ENCODE results near the gene LRRN4. TPM values are rescaled to one million over a fixed set of nuclear protein-coding genes. Genes with fewer than 3 reads are reported as not detected.

LRRN4 gene
- total RNA-seq, 1 experiment from 2014 or later: 0.10 TPM

DNA sequence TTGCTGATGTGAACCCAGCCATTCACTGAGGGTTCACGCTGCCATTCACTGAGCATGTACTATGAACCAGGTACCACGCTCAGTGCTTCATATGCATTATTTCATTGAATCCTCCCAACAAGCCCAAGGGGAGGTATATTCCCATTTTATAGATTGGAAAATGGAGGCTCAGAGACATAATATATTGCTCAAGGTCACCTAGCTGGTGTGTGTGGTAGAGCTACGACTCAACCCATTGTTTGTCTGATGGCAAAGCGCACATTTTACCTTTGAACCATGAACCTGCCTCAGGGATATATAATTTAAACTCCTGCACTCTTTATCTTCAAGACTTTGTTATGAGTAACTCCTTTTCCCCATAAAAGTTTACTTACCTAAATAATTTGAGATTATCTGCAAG is 40.7 kb upstream of the LRRN4 start:
- Histone ChIP-seq H3K79me2 (ENCODE audit: insufficient read depth, low read length) (no peaks in the 10 kb centered on the region), H3K9me2 (ENCODE audit: insufficient read depth) (no peaks in the 10 kb centered on the region), H4K20me1 (ENCODE audit: insufficient read depth) (no peaks in the 10 kb centered on the region), H3K36me3 (ENCODE audit: control insufficient read depth in 1 of 2, insufficient read depth in 2 of 2, low read length in 2 of 2) (peaks cover 19 to 22% of the 10 kb centered on the region in 2 experiments; a peak in 3 of 4 replicates), H3K4me1 (ENCODE audit: control insufficient read depth in 1 of 2, insufficient read depth in 2 of 2, low read length in 2 of 2) (no peaks in the 10 kb centered on the region), H3K27ac (ENCODE audit: low read depth, low read length) (no peak overlapping the region), H3K4me3 (replicated peaks in 1 of 2; ENCODE audit: low read depth in 1 of 2, low read length in 2 of 2) (no peak overlapping the region), H3K27me3 (ENCODE audit: insufficient read depth, low read length) (no peaks in the 10 kb centered on the region), H3K4me2 (ENCODE audit: low read length) (no peak overlapping the region), H2AFZ (ENCODE audit: low read depth, low read length, poor library complexity, severe bottlenecking) (no peak overlapping the region), H3K9me3 (ENCODE audit: control insufficient read depth in 1 of 2, insufficient read depth in 1 of 2, low read depth in 1 of 2, low read length in 2 of 2) (no peaks in the 10 kb centered on the region), H3K9ac (ENCODE audit: low read length) (no peak overlapping the region)
- POLR2A ChIA-PET: no interaction called here
- CTCF ChIA-PET: no interaction called here
- ATAC-seq (no peak), DNase-seq (ENCODE audit: low read depth, low spot score) (no peak)
- BruUV-seq (replicated peaks): no TSS peak
- RAD21 ChIA-PET (ENCODE audit: low non-redundant PET in 1 of 2, low total read pairs in 2 of 2, uncharacterized antibody in 2 of 2, unreplicated experiment in 2 of 2): no interaction called here
- TF ChIP-seq SRF (IDR thresholded peaks at IDR 0.05; ENCODE audit: low read depth) (no peak), FOSL1 (IDR thresholded peaks at IDR 0.05; ENCODE audit: low read depth) (no peak), RAD21 (IDR thresholded peaks at IDR 0.05; ENCODE audit: low read depth) (no peak), EZH2phosphoT487 (IDR thresholded peaks at IDR 0.05; ENCODE audit: borderline replicate concordance) (no peak), EGR1 (IDR thresholded peaks at IDR 0.05; ENCODE audit: low read depth) (no peak), CBX3 (IDR thresholded peaks at IDR 0.05; ENCODE audit: low read depth) (no peak), CEBPB (IDR thresholded peaks at IDR 0.05; ENCODE audit: low read depth) (no peak), ZNF274 (IDR thresholded peaks at IDR 0.05; ENCODE audit: low read depth, low read length) (no peak), ZFX (IDR thresholded peaks at IDR 0.05) (no peak), ELF1 (IDR thresholded peaks at IDR 0.05; ENCODE audit: borderline replicate concordance, low read depth) (no peak), POLR2AphosphoS5 (IDR thresholded peaks at IDR 0.05; ENCODE audit: low read depth, low read length) (no peak), POLR2A (IDR thresholded peaks at IDR 0.05; ENCODE audit: borderline replicate concordance, extremely low read depth, insufficient read depth, insufficient read length) (no peak), EZH2 (IDR thresholded peaks at IDR 0.05) (no peak), REST (IDR thresholded peaks at IDR 0.05; ENCODE audit: low read depth) (no peak), JUND (IDR thresholded peaks at IDR 0.05) (no peak), YY1 (IDR thresholded peaks at IDR 0.05; ENCODE audit: extremely low read depth, insufficient replicate concordance, low read depth, low read length) (no peak)
- TF ChIP-seq, protein P1, sequence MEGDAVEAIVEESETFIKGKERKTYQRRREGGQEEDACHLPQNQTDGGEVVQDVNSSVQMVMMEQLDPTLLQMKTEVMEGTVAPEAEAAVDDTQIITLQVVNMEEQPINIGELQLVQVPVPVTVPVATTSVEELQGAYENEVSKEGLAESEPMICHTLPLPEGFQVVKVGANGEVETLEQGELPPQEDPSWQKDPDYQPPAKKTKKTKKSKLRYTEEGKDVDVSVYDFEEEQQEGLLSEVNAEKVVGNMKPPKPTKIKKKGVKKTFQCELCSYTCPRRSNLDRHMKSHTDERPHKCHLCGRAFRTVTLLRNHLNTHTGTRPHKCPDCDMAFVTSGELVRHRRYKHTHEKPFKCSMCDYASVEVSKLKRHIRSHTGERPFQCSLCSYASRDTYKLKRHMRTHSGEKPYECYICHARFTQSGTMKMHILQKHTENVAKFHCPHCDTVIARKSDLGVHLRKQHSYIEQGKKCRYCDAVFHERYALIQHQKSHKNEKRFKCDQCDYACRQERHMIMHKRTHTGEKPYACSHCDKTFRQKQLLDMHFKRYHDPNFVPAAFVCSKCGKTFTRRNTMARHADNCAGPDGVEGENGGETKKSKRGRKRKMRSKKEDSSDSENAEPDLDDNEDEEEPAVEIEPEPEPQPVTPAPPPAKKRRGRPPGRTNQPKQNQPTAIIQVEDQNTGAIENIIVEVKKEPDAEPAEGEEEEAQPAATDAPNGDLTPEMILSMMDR (IDR thresholded peaks at IDR 0.05 in 2 of 3, conservative IDR thresholded peaks at IDR 0.05 in 1 of 3; ENCODE audit: borderline replicate concordance in 1 of 3, insufficient read depth in 1 of 3, low read depth in 2 of 3, low read length in 2 of 3): no peak
- TF ChIP-seq, protein P2, sequence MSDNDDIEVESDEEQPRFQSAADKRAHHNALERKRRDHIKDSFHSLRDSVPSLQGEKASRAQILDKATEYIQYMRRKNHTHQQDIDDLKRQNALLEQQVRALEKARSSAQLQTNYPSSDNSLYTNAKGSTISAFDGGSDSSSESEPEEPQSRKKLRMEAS (IDR thresholded peaks at IDR 0.05): no peak
- TF ChIP-seq, protein P3, sequence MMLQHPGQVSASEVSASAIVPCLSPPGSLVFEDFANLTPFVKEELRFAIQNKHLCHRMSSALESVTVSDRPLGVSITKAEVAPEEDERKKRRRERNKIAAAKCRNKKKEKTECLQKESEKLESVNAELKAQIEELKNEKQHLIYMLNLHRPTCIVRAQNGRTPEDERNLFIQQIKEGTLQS (IDR thresholded peaks at IDR 0.05): no peak
- intact Hi-C loops (cut with micrococcal nuclease): no loop called here

All from HCT116 (cell line).